Parathyroid adenoma (tissue), 2 donors: ENCODE measurements around the gene WDR62.

Source experiments
- H2AFZ ChIP-seq: fragments of 300-600 bp; sonication (generic); one replicate; pipeline ENCODE4 v1.7.0; 2017; ENCODE audit warnings: antibody characterized with exemption, mild to moderate bottlenecking
- H3K27ac ChIP-seq: fragments of 300-600 bp; sonication (generic); one replicate; pipeline ENCODE4 v1.7.0; 2017
- H3K27me3 ChIP-seq: fragments of 300-600 bp; sonication (generic); one replicate; pipeline ENCODE4 v1.7.0; 2017; ENCODE audit warnings: low read length; ENCODE audit not compliant: control insufficient read depth, insufficient read depth
- H3K36me3 ChIP-seq: fragments of 300-600 bp; sonication (generic); one replicate; pipeline ENCODE4 v1.7.0; 2017; ENCODE audit warnings: low read length; ENCODE audit not compliant: control insufficient read depth, insufficient read depth
- H3K4me1 ChIP-seq: fragments of 300-600 bp; sonication (generic); one replicate; pipeline ENCODE4 v1.7.0; 2017; ENCODE audit warnings: control low read depth
- H3K4me2 ChIP-seq: fragments of 300-600 bp; sonication (generic); one replicate; pipeline ENCODE4 v1.7.0; 2017; ENCODE audit warnings: low read length
- H3K4me3 ChIP-seq: fragments of 300-600 bp; sonication (generic); one replicate; pipeline ENCODE4 v1.7.0; 2017; ENCODE audit warnings: low read depth, low read length
- H3K79me2 ChIP-seq: fragments of 300-600 bp; sonication (generic); one replicate; pipeline ENCODE4 v1.7.0; 2017; ENCODE audit warnings: control low read depth
- H3K9ac ChIP-seq: fragments of 300-600 bp; sonication (generic); one replicate; pipeline ENCODE4 v1.7.0; 2017; ENCODE audit warnings: mild to moderate bottlenecking
- H3K9me3 ChIP-seq: fragments of 300-600 bp; sonication (generic); one replicate; pipeline ENCODE4 v1.7.0; 2017; ENCODE audit warnings: low read length; ENCODE audit not compliant: control insufficient read depth
- TF ChIP-seq, protein P1 (sequence below): fragments of 300-600 bp; sonication (generic); IDR thresholded peaks from one replicate; pipeline ENCODE4 v1.7.0; 2017; ENCODE audit warnings: antibody characterized with exemption, mild to moderate bottlenecking
- donor health status: primary hyperparathyroidism.

WDR62 gene

DNA sequence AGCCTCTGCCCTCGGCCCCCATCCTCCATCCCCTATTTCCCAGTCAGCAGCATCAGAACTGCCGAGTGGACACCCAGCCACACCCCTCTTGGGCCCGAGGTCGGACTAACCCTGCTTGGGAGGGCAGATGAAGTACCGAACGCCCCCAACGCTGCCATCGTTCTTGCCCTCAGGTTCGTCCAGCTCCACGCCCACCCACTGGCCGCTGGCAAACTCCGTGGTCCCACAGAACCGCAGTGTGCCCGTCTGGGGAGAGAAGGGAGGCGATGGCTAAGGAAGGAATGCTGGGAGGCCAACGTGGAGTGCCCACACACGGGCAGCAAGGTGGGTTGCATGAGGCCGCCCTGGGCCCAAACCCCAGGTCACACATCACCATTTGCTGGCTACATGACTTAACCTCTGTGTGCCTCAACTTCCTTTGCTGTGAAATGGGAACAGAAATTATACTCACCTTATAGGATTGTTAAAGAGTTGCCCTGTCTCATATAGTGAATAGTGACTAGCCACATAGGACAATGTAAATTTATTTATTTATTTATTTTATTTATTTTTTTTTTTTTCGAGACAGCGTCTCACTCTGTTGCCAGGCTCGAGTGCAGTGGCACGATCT, 35.5 kb upstream of the WDR62 start:
- Histone ChIP-seq H3K9me3 (no peaks in the 10 kb centered on the region), H3K4me2 (no peak overlapping the region), H3K36me3 (no peaks in the 10 kb centered on the region), H3K27ac (no peak overlapping the region), H2AFZ (no peak overlapping the region), H3K4me3 (no peak overlapping the region), H3K4me1 (peaks cover 3% of the 10 kb centered on the region), H3K27me3 (no peaks in the 10 kb centered on the region), H3K79me2 (no peaks in the 10 kb centered on the region), H3K9ac (no peak overlapping the region)
- TF ChIP-seq, protein P1, sequence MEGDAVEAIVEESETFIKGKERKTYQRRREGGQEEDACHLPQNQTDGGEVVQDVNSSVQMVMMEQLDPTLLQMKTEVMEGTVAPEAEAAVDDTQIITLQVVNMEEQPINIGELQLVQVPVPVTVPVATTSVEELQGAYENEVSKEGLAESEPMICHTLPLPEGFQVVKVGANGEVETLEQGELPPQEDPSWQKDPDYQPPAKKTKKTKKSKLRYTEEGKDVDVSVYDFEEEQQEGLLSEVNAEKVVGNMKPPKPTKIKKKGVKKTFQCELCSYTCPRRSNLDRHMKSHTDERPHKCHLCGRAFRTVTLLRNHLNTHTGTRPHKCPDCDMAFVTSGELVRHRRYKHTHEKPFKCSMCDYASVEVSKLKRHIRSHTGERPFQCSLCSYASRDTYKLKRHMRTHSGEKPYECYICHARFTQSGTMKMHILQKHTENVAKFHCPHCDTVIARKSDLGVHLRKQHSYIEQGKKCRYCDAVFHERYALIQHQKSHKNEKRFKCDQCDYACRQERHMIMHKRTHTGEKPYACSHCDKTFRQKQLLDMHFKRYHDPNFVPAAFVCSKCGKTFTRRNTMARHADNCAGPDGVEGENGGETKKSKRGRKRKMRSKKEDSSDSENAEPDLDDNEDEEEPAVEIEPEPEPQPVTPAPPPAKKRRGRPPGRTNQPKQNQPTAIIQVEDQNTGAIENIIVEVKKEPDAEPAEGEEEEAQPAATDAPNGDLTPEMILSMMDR: no peak

DNA sequence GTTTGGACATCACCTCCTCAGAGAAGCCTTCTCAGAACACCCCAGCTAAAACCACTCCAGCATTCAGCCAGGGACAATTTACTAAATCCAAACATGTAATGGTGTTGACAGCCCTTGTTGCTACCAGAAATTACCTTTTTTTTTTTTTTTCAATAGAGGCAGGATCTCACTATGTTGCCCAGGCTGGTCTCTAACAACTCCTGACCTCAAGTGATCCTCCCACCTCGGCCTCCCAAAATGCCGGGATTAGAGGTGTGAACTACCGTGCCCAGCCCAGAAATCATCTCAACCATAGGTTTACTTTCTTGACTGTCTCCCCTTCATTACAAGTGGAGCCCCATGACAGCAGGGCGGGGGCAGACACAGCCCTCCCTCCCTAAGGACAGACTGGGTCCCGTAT, 31.3 kb upstream of the WDR62 start:
- Histone ChIP-seq H2AFZ (no peak overlapping the region), H3K27ac (no peak overlapping the region)
- TF ChIP-seq, protein P1: no peak

DNA sequence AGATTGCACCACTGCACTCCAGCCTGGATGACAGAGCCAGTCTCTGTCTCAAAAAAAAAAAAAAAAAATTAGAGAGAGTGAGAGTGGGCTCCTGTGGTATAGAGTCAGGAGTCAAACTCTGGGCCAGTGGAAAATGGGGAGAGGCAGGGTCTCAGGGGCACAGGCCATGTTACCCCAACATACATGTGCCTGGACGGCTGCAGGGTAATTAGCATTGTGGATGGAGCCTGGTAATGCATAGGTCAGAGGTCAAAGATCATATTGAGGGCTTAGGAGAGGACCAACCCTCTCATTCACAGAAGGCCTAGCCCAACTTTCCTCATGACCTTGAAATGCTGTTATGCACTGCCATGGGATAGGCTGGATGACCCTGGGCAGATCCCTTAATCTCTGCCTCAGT, 29.2 kb upstream of the WDR62 start:
- H3K4me3 ChIP-seq: no peak overlapping the region

More for the DNA sequence above, 31.3 kb upstream of the WDR62 start:
- H3K9ac ChIP-seq: no peak overlapping the region
- H3K4me2 ChIP-seq: no peak overlapping the region
- H3K4me3 ChIP-seq: no peak overlapping the region
- H3K4me1 ChIP-seq: no peaks in the 10 kb centered on the region
- H3K36me3 ChIP-seq: no peaks in the 10 kb centered on the region
- H3K79me2 ChIP-seq: no peaks in the 10 kb centered on the region
- no peaks in the 10 kb centered on the region for H3K9me3 ChIP-seq
- H3K27me3 ChIP-seq: no peaks in the 10 kb centered on the region

DNA sequence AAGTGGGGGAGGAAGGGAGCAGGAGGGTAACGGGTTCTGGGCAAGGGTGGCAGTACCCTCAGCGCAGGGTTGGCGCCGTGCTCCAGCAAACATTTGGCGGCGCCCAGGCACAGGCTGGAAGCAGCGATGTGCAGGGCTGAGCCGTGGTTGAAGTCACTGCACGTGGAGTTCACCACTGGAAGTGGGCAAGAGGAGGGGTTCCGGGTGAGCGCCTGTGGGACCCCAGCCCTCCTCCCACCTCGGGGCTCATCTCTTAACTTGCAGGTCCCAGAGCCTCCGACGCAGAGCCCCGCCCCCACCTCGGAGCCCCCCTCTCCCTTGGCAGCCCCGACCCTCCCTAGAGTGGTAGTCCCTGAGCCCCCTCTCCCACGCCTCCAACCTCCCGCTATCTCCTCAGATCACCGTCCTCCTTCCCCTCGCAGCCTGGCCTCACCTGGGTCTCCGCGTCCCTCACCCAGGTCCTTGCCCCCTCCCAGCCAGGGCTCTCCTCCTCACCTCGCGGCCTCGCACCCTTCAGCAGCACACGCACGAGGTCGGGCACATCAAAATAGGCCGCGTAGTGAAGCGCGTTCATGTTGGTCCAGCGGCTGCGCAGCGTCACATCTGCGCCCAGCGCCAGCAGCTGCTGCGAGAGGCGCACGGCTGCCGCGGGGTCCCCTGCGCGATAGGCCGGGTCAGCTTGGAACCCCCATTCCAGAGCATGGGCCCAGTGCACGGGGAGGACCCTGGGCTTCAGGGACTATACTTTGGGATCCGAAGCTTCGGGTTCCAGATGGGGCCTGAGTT, 28.4 kb upstream of the WDR62 start:
- Histone ChIP-seq H3K9me3 (no peaks in the 10 kb centered on the region), H2AFZ (no peak overlapping the region), H3K36me3 (no peaks in the 10 kb centered on the region), H3K79me2 (no peaks in the 10 kb centered on the region), H3K4me2 (no peak overlapping the region), H3K4me3 (no peak overlapping the region), H3K9ac (no peak overlapping the region), H3K27ac (no peak overlapping the region), H3K4me1 (no peaks in the 10 kb centered on the region), H3K27me3 (no peaks in the 10 kb centered on the region)
- TF ChIP-seq, protein P1: no peak

More for the DNA sequence above, 29.2 kb upstream of the WDR62 start:
- Histone ChIP-seq H3K9ac (no peak overlapping the region), H3K36me3 (no peaks in the 10 kb centered on the region), H3K27ac (no peak overlapping the region), H3K79me2 (no peaks in the 10 kb centered on the region), H3K4me2 (no peak overlapping the region), H3K4me1 (no peaks in the 10 kb centered on the region), H3K9me3 (no peaks in the 10 kb centered on the region), H2AFZ (no peak overlapping the region), H3K27me3 (no peaks in the 10 kb centered on the region)
- TF ChIP-seq, protein P1: no peak
